ENCODE results near the gene NPM3.

- TF ChIP-seq CTCF (conservative IDR thresholded peaks at IDR 0.05; ENCODE audit: low read depth, low read length) (no peak), POLR2A (IDR thresholded peaks at IDR 0.05; ENCODE audit: low read depth, low read length) (no peak), MXI1 (IDR thresholded peaks at IDR 0.05; ENCODE audit: borderline replicate concordance, low read depth, low read length) (peak; percentile 33; the same call in 1 of the 2 replicates), RFX5 (IDR thresholded peaks at IDR 0.05; ENCODE audit: low read depth, low read length) (no peak), SMC3 (IDR thresholded peaks at IDR 0.05; ENCODE audit: low read depth, low read length) (no peak), RCOR1 (IDR thresholded peaks at IDR 0.05; ENCODE audit: insufficient replicate concordance, low read length) (no peak), RAD21 (IDR thresholded peaks at IDR 0.05; ENCODE audit: low read length) (no peak), NFE2L2 (IDR thresholded peaks at IDR 0.05; ENCODE audit: low read depth, low read length) (no peak), BHLHE40 (IDR thresholded peaks at IDR 0.05; ENCODE audit: low read depth, low read length) (no peak)
Observed at GRCh38 chr10:101818872-101819633, 35.8 kb upstream of the NPM3 start.
